Chondrocyte (in vitro differentiated cells): ENCODE data around the gene SARS2. TPM values are rescaled to one million over a fixed set of nuclear protein-coding genes. Genes with fewer than 3 reads are reported as not detected.

Experiments used
- DNase-seq: peaks from one replicate; pipeline ENCODE4 v3.0.0; 2021; ENCODE audit warnings: mixed read lengths, low spot score
- H3K27ac Mint-ChIP-seq: one replicate; pipeline ENCODE4 v1.8.0; 2021; ENCODE audit warnings: mild to moderate bottlenecking, moderate library complexity, mixed read lengths; ENCODE audit not compliant: unreplicated experiment
- H3K27me3 Mint-ChIP-seq: 2 replicates; pipeline ENCODE4 v1.8.0; 2021; ENCODE audit warnings: low read depth, mixed read lengths
- H3K36me3 Mint-ChIP-seq: 2 replicates; pipeline ENCODE4 v1.8.0; 2021; ENCODE audit warnings: low read depth, mixed read lengths
- H3K4me1 Mint-ChIP-seq: 2 replicates; pipeline ENCODE4 v1.8.0; 2021; ENCODE audit warnings: low read depth, mild to moderate bottlenecking, mixed read lengths
- H3K4me3 Mint-ChIP-seq: one replicate; pipeline ENCODE4 v1.8.0; 2021; ENCODE audit warnings: mild to moderate bottlenecking, moderate library complexity, mixed read lengths; ENCODE audit not compliant: unreplicated experiment
- H3K9me3 Mint-ChIP-seq: 2 replicates; pipeline ENCODE4 v1.8.0; 2021; ENCODE audit warnings: low read depth, mixed read lengths
- CTCF ChIP-seq: fragments of 200-600 bp; sonication (generic); IDR thresholded peaks from 2 replicates; pipeline ENCODE4 v1.5.0; 2021; ENCODE audit warnings: antibody characterized with exemption, mild to moderate bottlenecking, moderate library complexity
- total RNA-seq: library from RNA; stranded (reverse); gene quantifications from 3 replicates; pipeline ENCODE4 v1.2.1, GENCODE V29; 2021

Gene SARS2
- total RNA-seq, 1 donor from 2014 or later, result 15.6 TPM

- H3K4me3 Mint-ChIP-seq, result no peak overlapping the region
- peaks cover 11% of the 10 kb centered on the region for H3K36me3 Mint-ChIP-seq
- no peak for TF ChIP-seq CTCF
- peak overlapping the region; percentile 32 for H3K27ac Mint-ChIP-seq
- H3K9me3 Mint-ChIP-seq, result no peaks in the 10 kb centered on the region
- H3K4me1 Mint-ChIP-seq, result peaks cover 33% of the 10 kb centered on the region
- H3K27me3 Mint-ChIP-seq, result no peaks in the 10 kb centered on the region
- DNase-seq, result no peak
Observed at GRCh38 chr19:38928391-38929001, 2.1 kb downstream of the SARS2 start.

GRCh38 chr19:38924388-38924787 lies 6.2 kb downstream of the SARS2 start:
- H3K27ac Mint-ChIP-seq, result no peak overlapping the region
- no peak for TF ChIP-seq CTCF
- DNase-seq, result peak; percentile 15
- no peak overlapping the region for H3K4me3 Mint-ChIP-seq
- H3K27me3 Mint-ChIP-seq, result no peaks in the 10 kb centered on the region
- peaks cover 18% of the 10 kb centered on the region for H3K36me3 Mint-ChIP-seq
- H3K4me1 Mint-ChIP-seq, result peaks cover 9% of the 10 kb centered on the region
- no peaks in the 10 kb centered on the region for H3K9me3 Mint-ChIP-seq

- H3K4me3 Mint-ChIP-seq, result no peak overlapping the region
- no peaks in the 10 kb centered on the region for H3K9me3 Mint-ChIP-seq
- no peak overlapping the region for H3K27ac Mint-ChIP-seq
- no peaks in the 10 kb centered on the region for H3K4me1 Mint-ChIP-seq
- H3K36me3 Mint-ChIP-seq, result peaks cover 18% of the 10 kb centered on the region
- no peaks in the 10 kb centered on the region for H3K27me3 Mint-ChIP-seq
- peak; percentile 22 for DNase-seq
- TF ChIP-seq CTCF, result no peak
Observed at GRCh38 chr19:38922482-38922881, 8.1 kb downstream of the SARS2 start.

- H3K36me3 Mint-ChIP-seq, result peaks cover 18% of the 10 kb centered on the region
Observed at GRCh38 chr19:38921420-38922274, 8.9 kb downstream of the SARS2 start.

More at GRCh38 chr19:38921420-38922274, 8.9 kb downstream of the SARS2 start:
- Mint-ChIP-seq H3K27me3 (no peaks in the 10 kb centered on the region), H3K27ac (no peak overlapping the region), H3K9me3 (no peaks in the 10 kb centered on the region), H3K4me3 (no peak overlapping the region), H3K4me1 (no peaks in the 10 kb centered on the region)
- DNase-seq, result peak; percentile 87
- no peak for TF ChIP-seq CTCF
